HEK293 (cell line): ENCODE results near the gene HNRNPL.

Experiments used
- GLI2 ChIP-seq: fragments of 450-650 bp; formaldehyde crosslinking; IDR thresholded peaks from 2 replicates; pipeline ENCODE4; 2017; ENCODE audit warnings: missing biosample characterization, missing genetic modification characterization, low read depth, borderline replicate concordance
- OSR2 ChIP-seq: fragments of 450-650 bp; formaldehyde crosslinking; IDR thresholded peaks from 2 replicates; pipeline ENCODE4 v1.5.1; 2016; ENCODE audit warnings: missing biosample characterization, missing genetic modification characterization
- SALL2 ChIP-seq: fragments of 450-650 bp; formaldehyde crosslinking; IDR thresholded peaks from 2 replicates; pipeline ENCODE4 v1.5.0; 2017; ENCODE audit warnings: missing biosample characterization, mild to moderate bottlenecking, missing genetic modification characterization, borderline replicate concordance
- SETDB1 ChIP-seq: IDR thresholded peaks from one replicate; pipeline ENCODE4 v1.6.1; 2017; ENCODE audit warnings: mild to moderate bottlenecking, low read length, moderate library complexity, mixed read lengths; ENCODE audit not compliant: insufficient read length
- TCF7L2 ChIP-seq: IDR thresholded peaks from 2 replicates; pipeline ENCODE4 v1.6.1; 2011; ENCODE audit warnings: low read depth, mild to moderate bottlenecking, inconsistent platforms, low read length, moderate library complexity, borderline replicate concordance
- TRIM28 ChIP-seq: IDR thresholded peaks from 2 replicates; pipeline ENCODE4 v1.6.1; 2011; ENCODE audit warnings: low read length, control low read depth, borderline replicate concordance
- ZBTB17 ChIP-seq: fragments of 450-650 bp; formaldehyde crosslinking; IDR thresholded peaks from 2 replicates; pipeline ENCODE4 v1.5.1; 2016; ENCODE audit warnings: missing biosample characterization, missing genetic modification characterization
- ZFP3 ChIP-seq: fragments of 450-650 bp; formaldehyde crosslinking; IDR thresholded peaks from 2 replicates; pipeline ENCODE4 v1.5.1; 2016; ENCODE audit warnings: low read depth, missing biosample characterization, missing genetic modification characterization
- ZFP37 ChIP-seq: fragments of 450-650 bp; formaldehyde crosslinking; IDR thresholded peaks from 2 replicates; pipeline ENCODE4 v1.5.1; 2016; ENCODE audit warnings: missing biosample characterization, missing genetic modification characterization
- ZFP69B ChIP-seq: fragments of 450-650 bp; formaldehyde crosslinking; IDR thresholded peaks from 2 replicates; pipeline ENCODE4 v1.5.1; 2016; ENCODE audit warnings: missing biosample characterization, missing genetic modification characterization
- ZNF121 ChIP-seq: fragments of 450-650 bp; formaldehyde crosslinking; IDR thresholded peaks from 2 replicates; pipeline ENCODE4 v1.5.1; 2016; ENCODE audit warnings: missing biosample characterization, missing genetic modification characterization
- ZNF133 ChIP-seq: fragments of 450-650 bp; formaldehyde crosslinking; IDR thresholded peaks from 2 replicates; pipeline ENCODE4 v1.5.1; 2016; ENCODE audit warnings: missing biosample characterization, missing genetic modification characterization
- ZNF157 ChIP-seq: fragments of 450-650 bp; formaldehyde crosslinking; IDR thresholded peaks from 2 replicates; pipeline ENCODE4 v1.5.1; 2016; ENCODE audit warnings: missing biosample characterization, missing genetic modification characterization
- ZNF214 ChIP-seq: fragments of 450-650 bp; formaldehyde crosslinking; IDR thresholded peaks from 2 replicates; pipeline ENCODE4 v1.5.1; 2017; ENCODE audit warnings: missing biosample characterization, mild to moderate bottlenecking, missing genetic modification characterization, borderline replicate concordance
- ZNF221 ChIP-seq: fragments of 450-650 bp; formaldehyde crosslinking; IDR thresholded peaks from 2 replicates; pipeline ENCODE4 v1.5.1; 2017; ENCODE audit warnings: missing biosample characterization, missing genetic modification characterization, borderline replicate concordance
- ZNF23 ChIP-seq: fragments of 450-650 bp; formaldehyde crosslinking; IDR thresholded peaks from 2 replicates; pipeline ENCODE4 v1.5.1; 2016; ENCODE audit warnings: missing biosample characterization, missing genetic modification characterization, borderline replicate concordance
- ZNF248 ChIP-seq: fragments of 450-650 bp; formaldehyde crosslinking; IDR thresholded peaks from 2 replicates; pipeline ENCODE4 v1.5.1; 2017; ENCODE audit warnings: missing biosample characterization, missing genetic modification characterization
- ZNF26 ChIP-seq: fragments of 450-650 bp; formaldehyde crosslinking; IDR thresholded peaks from 2 replicates; pipeline ENCODE4 v1.5.1; 2016; ENCODE audit warnings: missing biosample characterization, missing genetic modification characterization
- ZNF398 ChIP-seq: fragments of 450-650 bp; formaldehyde crosslinking; IDR thresholded peaks from 2 replicates; pipeline ENCODE4 v1.5.1; 2017; ENCODE audit warnings: missing biosample characterization, missing genetic modification characterization
- ZNF449 ChIP-seq: fragments of 450-650 bp; formaldehyde crosslinking; IDR thresholded peaks from 2 replicates; pipeline ENCODE4 v1.5.1; 2017; ENCODE audit warnings: missing biosample characterization, mild to moderate bottlenecking, missing genetic modification characterization, moderate library complexity
- ZNF473 ChIP-seq: fragments of 450-650 bp; formaldehyde crosslinking; IDR thresholded peaks from 2 replicates; pipeline ENCODE4 v1.5.1; 2017; ENCODE audit warnings: missing biosample characterization, missing genetic modification characterization
- ZNF544 ChIP-seq: fragments of 450-650 bp; formaldehyde crosslinking; IDR thresholded peaks from 2 replicates; pipeline ENCODE4 v1.5.0; 2017; ENCODE audit warnings: missing biosample characterization, missing genetic modification characterization
- ZNF555 ChIP-seq: fragments of 450-650 bp; formaldehyde crosslinking; conservative IDR thresholded peaks from 2 replicates; pipeline ENCODE4 v1.5.1; 2017; ENCODE audit warnings: missing biosample characterization, mild to moderate bottlenecking, missing genetic modification characterization, inconsistent platforms
- ZNF558 ChIP-seq: fragments of 450-650 bp; formaldehyde crosslinking; IDR thresholded peaks from 2 replicates; pipeline ENCODE4 v1.5.1; 2016; ENCODE audit warnings: missing biosample characterization, missing genetic modification characterization
- ZNF560 ChIP-seq: fragments of 450-650 bp; formaldehyde crosslinking; IDR thresholded peaks from 2 replicates; pipeline ENCODE4 v1.5.1; 2017; ENCODE audit warnings: missing biosample characterization, missing genetic modification characterization, borderline replicate concordance
- ZNF623 ChIP-seq: fragments of 450-650 bp; formaldehyde crosslinking; IDR thresholded peaks from 2 replicates; pipeline ENCODE4 v1.5.1; 2016; ENCODE audit warnings: missing biosample characterization, missing genetic modification characterization
- ZNF629 ChIP-seq: fragments of 450-650 bp; formaldehyde crosslinking; IDR thresholded peaks from 2 replicates; pipeline ENCODE4 v1.5.1; 2017; ENCODE audit warnings: missing biosample characterization, missing genetic modification characterization
- ZNF639 ChIP-seq: fragments of 450-650 bp; formaldehyde crosslinking; IDR thresholded peaks from 2 replicates; pipeline ENCODE4 v1.5.1; 2016; ENCODE audit warnings: missing biosample characterization, missing genetic modification characterization
- ZNF658 ChIP-seq: fragments of 450-650 bp; formaldehyde crosslinking; IDR thresholded peaks from 2 replicates; pipeline ENCODE4; 2016; ENCODE audit warnings: missing biosample characterization, missing genetic modification characterization
- ZNF670 ChIP-seq: fragments of 450-650 bp; formaldehyde crosslinking; IDR thresholded peaks from 2 replicates; pipeline ENCODE4 v1.5.1; 2016; ENCODE audit warnings: missing biosample characterization, missing genetic modification characterization, low read depth
- ZNF704 ChIP-seq: fragments of 450-650 bp; formaldehyde crosslinking; IDR thresholded peaks from 2 replicates; pipeline ENCODE4 v1.5.1; 2016; ENCODE audit warnings: missing biosample characterization, missing genetic modification characterization
- ZNF776 ChIP-seq: fragments of 450-650 bp; formaldehyde crosslinking; IDR thresholded peaks from 2 replicates; pipeline ENCODE4 v1.5.0; 2017; ENCODE audit warnings: missing biosample characterization, missing genetic modification characterization, borderline replicate concordance
- ZSCAN30 ChIP-seq: fragments of 450-650 bp; IDR thresholded peaks from 2 replicates; pipeline ENCODE4 v1.5.1; 2018; ENCODE audit warnings: missing biosample characterization, mild to moderate bottlenecking, missing genetic modification characterization, moderate library complexity

HNRNPL gene

GRCh38 chr19:38848299-38849146, 1.3 kb downstream of the HNRNPL start (continued):
- TF ChIP-seq GLI2 (tag by site-specific recombination) (no peak), ZNF658 (no peak), ZNF623 (tag by site-specific recombination) (0 out of 2 replicates have a peak, but pooled peaks have one; percentile 20), ZNF776 (tag by site-specific recombination) (no peak), ZSCAN30 (tag by site-specific recombination) (0 out of 2 replicates have a peak, but pooled peaks have one; percentile 9), ZNF560 (no peak), ZNF157 (tag by site-specific recombination) (no peak), SETDB1 (no peak), ZNF558 (tag by site-specific recombination) (peak; percentile 21; the same call in 1 of the 2 replicates), ZNF670 (no peak), ZNF629 (tag by site-specific recombination) (no peak), OSR2 (tag by site-specific recombination) (no peak), TCF7L2 (no peak), ZNF214 (tag by site-specific recombination) (no peak), ZNF449 (tag by site-specific recombination) (0 out of 2 replicates have a peak, but pooled peaks have one; percentile 33), ZNF398 (tag by site-specific recombination) (no peak; the same call in 1 of the 2 replicates), ZFP37 (peak; percentile 75; the same call in 1 of the 2 replicates), ZFP69B (tag by site-specific recombination) (no peak), ZNF555 (no peak), SALL2 (tag by site-specific recombination) (no peak), ZFP3 (tag by site-specific recombination) (no peak), TRIM28 (no peak), ZNF473 (tag by site-specific recombination) (no peak), ZNF248 (tag by site-specific recombination) (no peak), ZNF26 (no peak), ZNF133 (tag by site-specific recombination) (no peak), ZNF639 (tag by site-specific recombination) (0 out of 2 replicates have a peak, but pooled peaks have one; percentile 46), ZNF23 (tag by site-specific recombination) (no peak), ZNF221 (tag by site-specific recombination) (no peak), ZNF704 (no peak), ZNF544 (tag by site-specific recombination) (no peak), ZNF121 (tag by site-specific recombination) (no peak), ZBTB17 (tag by site-specific recombination) (no peak; the same call in 1 of the 2 replicates)
